HEK293T (cell line): ENCODE measurements around the gene CT47A1.

ENCODE experiments used
- HDGF ChIP-seq: fragments of 450-650 bp; IDR thresholded peaks from 2 replicates; pipeline ENCODE4 v1.6.1; 2017; ENCODE audit warnings: antibody characterized with exemption, borderline replicate concordance
- LEF1 ChIP-seq: fragments of 450-650 bp; IDR thresholded peaks from 2 replicates; pipeline ENCODE4 v1.6.1; 2017; ENCODE audit warnings: mild to moderate bottlenecking, borderline replicate concordance

- TF ChIP-seq HDGF (no peak), LEF1 (no peak)
Measured at GRCh38 chrX:121009764-121010163, 24.2 kb upstream of the CT47A1 start.
